Lower leg skin (tissue), 3 donors: Measurements from ENCODE around the gene PMS1.

Source experiments
- POLR2A ChIP-seq, 2 donors: fragments of 450-650 bp; IDR thresholded peaks; one replicate each; pipeline ENCODE4 v1.6.1; 2016 to 2017; ENCODE audit warnings: antibody characterized with exemption in 2 of 2, mild to moderate bottlenecking in 1 of 2, moderate library complexity in 1 of 2
- TF ChIP-seq, protein P1 (sequence below), 3 donors: fragments of 450-650 bp; IDR thresholded peaks; one replicate each; pipeline ENCODE4 v1.5.1; 2016; ENCODE audit warnings: antibody characterized with exemption in 3 of 3, mild to moderate bottlenecking in 3 of 3, moderate library complexity in 2 of 3

DNA sequence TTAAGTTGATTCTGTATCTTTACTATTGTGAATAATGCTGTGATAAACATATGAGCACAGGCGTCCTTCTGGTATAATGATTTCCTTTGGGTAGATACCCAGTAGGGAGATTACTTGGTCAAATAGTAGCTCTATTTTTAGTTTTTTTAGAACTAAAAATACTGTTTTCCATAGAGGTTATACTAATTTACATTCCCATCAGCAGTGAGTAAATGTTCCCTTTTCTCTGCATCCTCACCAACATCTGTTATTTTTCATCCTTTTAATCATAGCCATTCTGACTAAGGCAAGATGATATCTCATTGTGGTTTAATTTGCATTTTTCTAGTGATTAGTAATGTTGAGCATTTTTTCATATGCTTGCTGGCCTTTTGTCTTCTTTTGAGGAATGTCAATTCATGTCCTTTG lies 35.1 kb downstream of the PMS1 start:
- TF ChIP-seq, protein P1, sequence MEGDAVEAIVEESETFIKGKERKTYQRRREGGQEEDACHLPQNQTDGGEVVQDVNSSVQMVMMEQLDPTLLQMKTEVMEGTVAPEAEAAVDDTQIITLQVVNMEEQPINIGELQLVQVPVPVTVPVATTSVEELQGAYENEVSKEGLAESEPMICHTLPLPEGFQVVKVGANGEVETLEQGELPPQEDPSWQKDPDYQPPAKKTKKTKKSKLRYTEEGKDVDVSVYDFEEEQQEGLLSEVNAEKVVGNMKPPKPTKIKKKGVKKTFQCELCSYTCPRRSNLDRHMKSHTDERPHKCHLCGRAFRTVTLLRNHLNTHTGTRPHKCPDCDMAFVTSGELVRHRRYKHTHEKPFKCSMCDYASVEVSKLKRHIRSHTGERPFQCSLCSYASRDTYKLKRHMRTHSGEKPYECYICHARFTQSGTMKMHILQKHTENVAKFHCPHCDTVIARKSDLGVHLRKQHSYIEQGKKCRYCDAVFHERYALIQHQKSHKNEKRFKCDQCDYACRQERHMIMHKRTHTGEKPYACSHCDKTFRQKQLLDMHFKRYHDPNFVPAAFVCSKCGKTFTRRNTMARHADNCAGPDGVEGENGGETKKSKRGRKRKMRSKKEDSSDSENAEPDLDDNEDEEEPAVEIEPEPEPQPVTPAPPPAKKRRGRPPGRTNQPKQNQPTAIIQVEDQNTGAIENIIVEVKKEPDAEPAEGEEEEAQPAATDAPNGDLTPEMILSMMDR (IDR thresholded peaks at IDR 0.05): no peak
- TF ChIP-seq POLR2A (IDR thresholded peaks at IDR 0.05): no peak
